GM21447 (cell line): Measurements from ENCODE around the gene LAMB2.

Experiments used
- ATAC-seq: cut with Tn5 transposase; IDR thresholded peaks from one replicate; pipeline ENCODE4 v1.9.1; 2021; ENCODE audit not compliant: unreplicated experiment

LAMB2 gene

DNA sequence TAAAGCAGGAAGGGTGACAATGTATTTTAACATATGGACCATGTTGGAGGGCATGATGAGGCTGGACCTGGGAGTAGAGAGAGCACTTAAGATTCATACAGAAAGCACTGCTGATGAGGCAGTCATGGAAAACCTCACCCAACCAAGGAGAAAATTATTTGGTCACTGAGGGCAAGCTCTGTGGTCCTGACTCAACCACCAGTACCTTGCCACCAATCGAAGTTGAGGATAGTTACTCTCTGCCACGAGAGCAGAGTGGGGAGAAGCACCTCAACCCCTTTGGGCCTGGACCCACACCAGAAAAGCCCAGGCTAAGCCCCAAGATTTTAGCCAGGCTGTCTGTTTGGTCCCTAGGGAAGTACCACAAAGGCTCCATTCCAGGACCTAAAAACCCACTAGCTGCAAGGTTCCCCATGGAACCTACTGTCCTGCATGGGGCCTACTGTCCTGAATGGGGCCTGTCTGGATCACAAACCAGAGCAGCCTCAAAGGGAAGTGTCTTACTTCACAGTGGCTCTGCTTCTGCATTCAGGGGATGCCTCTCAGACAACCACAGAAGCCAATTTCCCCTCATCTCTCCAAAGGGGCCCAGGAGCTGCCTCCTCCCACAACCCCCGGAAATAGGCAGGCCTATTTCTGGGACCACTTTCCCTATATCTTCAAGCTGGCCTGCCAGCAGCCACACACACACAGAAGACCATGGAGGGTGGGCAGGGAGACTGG, 29.1 kb upstream of the LAMB2 start:
- no peak for ATAC-seq

DNA sequence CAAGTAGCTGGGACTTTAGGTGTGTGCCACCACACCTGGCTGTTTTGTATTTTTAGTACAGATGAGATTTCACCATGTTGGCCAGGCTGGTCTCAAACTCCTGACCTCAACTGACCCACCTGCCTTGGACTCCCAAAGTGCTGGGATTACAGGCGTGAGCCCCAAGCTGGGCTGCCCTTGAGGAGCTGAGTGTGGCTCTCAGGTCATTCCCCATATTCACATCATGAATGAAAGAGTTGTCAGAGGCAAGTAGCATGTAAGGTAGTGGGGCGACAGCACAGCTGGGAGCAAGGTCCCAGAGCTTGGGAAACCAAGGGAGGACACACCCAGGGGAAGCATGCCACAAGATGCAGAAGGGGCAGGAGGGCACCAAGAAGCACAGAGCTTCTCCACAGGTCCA, 28.3 kb upstream of the LAMB2 start:
- no peak for ATAC-seq

DNA sequence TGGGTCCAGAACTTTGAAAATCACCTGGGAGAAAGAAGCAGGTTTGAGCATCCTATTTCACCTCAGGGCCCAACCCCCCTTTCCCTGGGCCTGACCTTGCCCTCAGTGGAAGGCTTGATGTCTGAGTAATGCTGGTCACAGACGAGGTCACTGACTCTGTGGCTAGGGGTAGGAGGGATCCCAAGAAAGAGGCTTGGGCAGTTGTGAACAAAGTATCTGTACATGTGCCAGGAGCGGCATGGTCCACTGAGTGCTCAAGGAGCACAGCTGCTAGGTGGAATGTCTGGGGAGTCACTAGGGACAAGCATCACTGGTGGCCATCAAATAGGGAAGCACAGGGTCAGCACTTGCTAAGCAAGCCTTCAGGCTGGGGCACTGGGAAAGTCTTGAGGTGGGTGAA, 25.9 kb upstream of the LAMB2 start:
- ATAC-seq, result no peak

DNA sequence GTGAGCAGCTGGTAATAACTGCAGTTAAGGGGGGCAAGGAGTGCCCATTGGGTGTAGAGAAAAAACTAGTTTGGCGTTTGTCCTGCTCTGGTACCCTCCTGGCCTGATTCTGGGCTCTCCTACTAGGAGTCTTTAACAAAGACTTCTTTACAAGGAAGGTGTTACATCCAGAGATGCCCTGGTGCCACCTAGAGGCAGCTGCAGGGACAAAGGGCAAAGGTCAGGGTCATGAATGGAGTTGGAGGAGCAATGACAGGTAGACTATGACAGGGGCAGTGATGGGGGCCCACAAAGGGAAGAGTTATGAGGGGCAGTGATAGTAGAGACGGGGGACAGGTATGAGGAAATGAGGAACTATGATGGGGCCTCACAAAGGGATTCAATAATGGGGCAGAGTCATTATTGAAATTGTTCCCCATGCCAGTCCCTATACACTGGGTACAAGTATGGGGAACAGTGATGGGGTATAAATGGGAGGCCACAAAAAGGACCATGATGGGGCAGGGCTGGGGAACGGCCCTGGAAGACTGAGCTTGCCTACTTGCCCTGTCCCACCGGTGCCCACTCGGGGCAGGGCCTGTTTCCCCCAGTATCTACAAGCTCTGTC, 25.4 kb upstream of the LAMB2 start:
- no peak for ATAC-seq

DNA sequence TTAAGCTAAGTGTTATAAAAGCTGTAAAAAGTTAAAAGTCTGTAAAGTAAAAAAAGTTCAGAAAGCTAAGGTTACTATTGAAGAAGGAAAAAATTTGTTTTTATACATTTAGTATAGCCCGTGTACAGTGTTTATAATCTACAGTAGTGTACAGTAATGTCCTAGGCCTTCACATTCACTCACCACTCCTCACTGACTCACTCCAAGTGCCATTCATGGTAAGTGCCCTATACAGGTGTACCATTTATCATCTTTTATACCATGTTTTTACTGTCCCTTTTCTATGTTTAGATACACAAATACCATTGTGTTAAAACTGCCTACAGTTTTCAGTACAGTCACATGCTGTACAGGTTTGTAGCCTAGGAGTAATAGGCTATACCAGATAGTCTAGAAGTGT, 24.4 kb upstream of the LAMB2 start:
- ATAC-seq, result no peak

DNA sequence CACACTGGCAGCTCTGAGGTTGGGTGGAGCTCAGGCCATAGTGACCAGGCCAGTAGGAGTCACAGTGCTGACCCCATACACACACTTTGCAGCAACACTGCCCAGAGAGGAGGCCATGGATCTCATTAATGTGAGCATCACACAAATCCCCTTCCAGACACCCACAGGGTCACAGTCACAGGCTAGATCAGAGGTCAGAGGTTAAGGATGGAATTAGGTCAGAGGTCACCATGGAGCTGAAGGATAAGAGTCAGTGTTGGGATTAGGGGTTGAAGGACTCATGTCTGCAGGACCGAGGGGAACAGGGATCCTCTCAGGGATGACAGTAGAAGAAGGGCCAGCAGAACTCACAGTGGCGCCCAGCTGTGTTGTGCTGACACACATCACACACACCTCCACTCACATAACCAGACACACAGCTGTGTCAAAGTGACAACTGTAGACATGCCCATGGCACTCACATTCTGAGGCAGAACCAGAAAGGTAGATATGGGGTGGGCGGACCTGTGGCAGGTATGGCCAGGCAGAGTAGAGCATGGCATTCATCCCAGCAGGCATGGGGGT, 20.6 kb upstream of the LAMB2 start:
- ATAC-seq, result no peak

DNA sequence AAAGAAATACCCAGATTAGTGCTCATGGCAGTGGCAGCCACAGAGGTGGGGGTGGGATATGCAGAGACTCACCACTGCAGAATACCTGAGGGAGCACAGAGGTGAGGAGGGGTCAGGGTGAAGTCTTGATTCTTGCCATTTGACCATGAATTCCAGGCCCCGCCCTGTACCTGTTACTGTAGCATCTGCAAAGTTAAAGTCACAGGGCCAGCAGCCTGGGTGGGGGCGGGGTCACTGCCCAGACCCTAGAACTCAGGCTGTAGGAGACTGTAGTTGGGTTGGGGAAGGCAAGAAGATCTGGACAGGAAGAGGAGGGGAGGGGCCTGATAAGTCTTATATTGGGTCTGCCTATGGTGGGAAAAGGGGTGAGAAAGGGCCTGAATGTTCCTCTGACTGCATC, 18.8 kb upstream of the LAMB2 start:
- no peak for ATAC-seq

DNA sequence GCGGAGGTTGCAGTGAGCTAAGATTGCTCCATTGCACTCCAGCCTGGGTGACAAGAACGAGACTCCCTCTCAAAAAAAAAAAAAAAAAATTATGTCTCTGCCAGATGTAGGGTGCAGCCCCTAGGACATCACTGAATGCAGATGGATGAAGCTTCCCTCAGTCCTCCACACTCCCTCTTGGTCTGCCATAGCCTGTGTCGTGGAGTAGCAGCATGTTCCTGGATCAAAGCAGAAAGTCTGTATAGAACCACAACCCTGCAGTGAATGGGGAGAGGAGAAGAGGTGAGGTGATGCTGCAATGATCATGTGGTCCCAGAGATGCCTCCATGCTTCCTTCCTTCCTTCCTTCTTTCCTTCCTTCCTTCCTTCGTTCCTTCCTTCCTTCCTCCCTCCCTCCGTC, 15.3 kb upstream of the LAMB2 start:
- no peak for ATAC-seq

DNA sequence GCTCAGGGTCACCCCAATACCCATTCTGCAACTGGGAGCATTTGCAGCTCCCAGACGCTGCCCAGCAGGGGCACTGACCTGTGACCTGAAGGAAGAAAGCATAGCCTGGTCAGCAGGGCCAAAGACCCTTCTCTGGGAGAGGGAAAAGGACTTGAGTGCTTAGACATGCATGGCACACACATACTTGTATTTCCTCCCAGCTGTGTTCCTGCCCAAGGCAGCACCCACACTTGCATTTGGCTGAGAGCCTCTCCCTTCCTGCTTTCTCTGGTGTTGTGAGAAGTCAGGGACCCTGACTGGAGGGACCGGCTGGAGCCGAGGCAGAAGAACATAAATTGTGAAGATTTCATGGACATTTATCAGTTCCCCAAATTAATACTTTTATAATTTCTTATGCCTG, 7.2 kb upstream of the LAMB2 start:
- no peak for ATAC-seq

DNA sequence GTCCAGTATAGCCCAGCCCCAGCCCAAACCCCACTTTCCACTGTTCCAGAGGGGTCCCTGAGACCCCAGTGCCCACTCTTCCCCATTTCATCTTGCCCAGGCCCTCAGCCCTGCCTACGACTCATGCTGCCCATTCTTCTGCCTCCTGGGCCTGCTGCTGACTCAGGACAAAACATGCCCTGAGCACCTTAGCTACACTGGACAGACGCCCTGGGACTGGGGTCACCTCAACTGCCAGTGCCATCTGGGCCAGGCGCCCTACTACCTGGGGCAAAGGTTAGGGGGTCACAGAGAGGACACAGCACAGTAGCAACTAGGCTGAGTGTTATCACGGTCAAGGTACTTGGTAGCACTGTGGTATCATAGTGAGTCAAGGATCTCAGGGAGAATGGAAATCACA, 2.6 kb upstream of the LAMB2 start:
- ATAC-seq, result no peak

DNA sequence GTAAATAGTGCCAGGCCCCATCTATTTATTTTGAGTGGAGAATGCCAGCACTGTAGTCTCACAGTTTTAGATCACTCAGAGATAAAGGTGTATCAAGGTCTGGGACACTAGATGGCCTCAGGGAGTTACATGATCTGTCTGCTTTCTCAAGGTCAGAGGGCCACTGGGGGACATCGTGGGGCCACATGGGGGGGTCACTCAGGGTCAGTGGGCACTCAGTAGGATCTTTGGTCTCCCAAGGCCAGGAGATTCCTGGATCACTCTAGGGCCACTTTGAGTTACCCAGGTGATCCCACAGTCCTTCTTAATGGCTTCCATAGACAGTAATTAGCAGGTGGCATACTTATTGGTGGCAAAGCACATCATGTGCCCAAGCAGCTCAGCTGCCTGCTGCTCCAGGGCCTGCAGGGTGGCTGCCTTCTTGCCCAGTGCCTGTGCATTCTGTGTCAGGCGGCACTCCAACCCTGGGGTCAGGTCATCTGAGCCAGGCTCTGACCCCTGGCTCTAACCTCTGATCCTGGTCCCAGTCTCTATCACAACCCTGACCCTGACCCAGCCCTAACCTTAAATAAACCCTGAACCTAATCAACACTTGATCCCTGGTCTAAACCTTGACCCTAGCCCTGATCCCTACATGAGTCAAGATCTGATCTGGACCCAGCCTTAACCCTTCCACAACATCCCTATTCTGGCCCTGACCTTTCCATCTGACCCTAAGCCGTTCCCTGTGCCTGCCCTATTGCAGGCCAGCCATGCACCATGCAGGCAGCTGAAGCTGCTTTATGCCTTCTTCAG, 1.8 kb upstream of the LAMB2 start:
- no peak for ATAC-seq

DNA sequence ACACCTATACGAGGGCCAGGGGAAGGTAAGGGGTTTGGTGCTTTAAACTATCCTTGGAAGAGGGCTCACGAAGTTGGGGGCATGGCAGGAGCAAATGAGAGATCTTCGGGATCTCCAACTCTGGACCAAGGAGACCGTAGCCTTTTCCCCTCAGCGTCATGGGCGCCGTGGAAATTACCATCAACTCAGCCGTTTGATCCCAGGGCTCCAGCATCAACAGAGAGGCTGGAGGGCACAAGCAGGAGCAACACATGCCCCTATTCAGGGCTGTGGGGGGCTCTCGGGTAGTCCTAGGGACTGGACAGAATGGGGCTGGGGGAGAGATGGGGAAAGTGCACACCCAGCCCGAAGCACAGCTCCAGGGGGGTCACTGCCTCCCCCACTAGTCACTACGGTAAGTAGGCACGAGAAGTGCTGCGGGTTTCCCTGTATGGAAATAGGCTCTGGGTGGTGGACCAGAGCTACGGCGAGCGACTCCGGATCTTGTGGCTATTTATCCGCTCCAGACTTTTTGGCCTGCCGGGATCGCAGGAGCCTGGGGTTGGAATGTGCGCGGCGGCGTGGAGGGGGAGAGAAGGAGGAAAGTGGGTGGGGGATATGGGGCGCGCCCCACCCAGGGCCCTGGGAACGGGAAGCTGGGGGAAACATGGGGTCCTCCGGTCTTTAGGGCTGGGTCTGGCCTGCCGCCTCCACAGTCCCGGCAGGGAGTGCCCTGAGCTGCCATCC, 539 bp upstream of the LAMB2 start:
- ATAC-seq, result no peak

DNA sequence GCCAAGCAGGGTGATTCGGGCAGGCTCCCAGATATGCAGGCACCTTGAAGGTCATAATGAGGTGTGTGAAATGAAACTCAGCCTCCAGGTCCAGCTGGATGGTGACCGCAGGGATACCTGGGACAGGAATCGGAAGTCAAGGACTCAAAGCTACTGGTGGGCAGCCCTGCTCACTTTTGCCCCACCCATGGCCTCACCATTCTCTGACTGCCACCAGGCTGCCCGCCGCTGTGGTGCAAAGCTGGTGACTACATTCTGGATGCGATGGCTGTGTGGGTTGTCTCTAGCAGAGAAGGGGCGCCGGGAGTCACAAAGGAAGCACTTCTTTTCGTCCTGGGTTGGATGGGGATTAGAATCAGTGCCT, 795 bp downstream of the LAMB2 start:
- no peak for ATAC-seq

DNA sequence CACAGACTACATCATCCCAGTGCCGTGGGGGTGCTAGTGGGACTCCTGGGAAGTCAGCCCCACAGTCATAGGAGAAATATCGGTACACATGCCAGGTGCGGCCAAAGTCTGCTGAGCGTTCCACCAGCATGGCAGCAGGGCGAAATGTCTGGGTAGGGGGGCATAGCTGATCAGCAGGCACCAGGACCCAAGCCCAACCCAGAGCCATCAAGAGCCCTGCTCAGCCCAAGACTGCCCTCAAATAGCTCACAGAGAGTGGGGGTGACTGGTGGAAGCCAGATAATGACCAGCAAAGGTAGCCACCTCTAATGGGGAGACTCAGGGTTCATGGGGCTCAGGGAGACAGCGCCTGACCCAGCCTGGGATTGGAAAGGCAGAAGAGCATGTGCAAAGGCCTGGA, 1.3 kb downstream of the LAMB2 start:
- no peak for ATAC-seq

DNA sequence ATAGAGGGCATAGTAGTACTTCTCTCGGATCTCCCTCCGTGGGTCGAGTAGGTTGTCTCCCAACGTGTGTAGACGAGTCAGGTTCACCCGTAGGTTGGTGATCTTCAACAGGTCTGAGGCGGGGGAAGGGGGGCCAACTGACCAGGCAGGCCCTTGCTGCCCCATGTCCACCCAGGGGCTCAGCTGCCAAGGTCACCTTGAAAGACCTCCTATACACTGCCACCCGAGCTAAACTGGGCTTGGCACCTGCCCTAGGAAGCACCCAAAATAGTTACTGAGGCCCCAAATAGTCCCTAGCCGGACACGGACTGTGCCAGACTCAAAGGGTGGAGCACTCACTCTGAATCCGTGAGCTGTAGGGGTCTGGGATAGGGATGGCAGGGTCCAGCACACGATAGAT, 1.8 kb downstream of the LAMB2 start:
- ATAC-seq, result no peak

DNA sequence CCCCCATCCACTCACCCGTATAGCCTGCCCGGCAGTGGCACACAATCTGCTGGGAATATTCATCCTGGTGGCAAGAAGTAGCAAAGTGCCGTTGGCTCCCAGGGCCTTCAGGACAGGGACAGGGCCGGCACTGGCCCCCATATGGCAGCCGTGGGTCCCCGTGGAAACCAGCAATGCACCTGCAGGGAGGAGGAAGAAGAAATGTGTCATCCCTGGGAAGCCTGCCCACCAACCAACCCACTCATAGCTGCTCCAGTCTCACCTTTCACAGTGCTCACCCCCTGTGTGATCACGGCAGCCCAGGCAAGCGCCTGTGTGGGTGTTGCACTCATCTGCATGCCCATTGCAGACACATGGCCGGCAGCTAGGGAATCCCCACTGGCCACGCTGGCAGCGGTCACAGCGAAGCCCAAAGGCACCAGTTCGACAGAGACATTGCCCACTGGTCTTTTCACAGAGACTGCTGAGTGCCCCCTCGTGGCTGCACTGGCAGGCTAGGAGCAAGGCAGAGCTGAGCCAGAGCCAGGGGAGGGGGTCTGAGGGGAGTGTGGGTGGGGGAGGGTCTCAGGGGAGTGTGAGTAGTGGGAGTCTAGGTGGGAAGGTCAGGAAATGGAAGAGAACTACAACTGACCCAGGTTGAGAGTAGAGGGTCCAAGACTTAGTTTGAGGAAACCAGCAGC, 7.7 kb downstream of the LAMB2 start:
- no peak for ATAC-seq

DNA sequence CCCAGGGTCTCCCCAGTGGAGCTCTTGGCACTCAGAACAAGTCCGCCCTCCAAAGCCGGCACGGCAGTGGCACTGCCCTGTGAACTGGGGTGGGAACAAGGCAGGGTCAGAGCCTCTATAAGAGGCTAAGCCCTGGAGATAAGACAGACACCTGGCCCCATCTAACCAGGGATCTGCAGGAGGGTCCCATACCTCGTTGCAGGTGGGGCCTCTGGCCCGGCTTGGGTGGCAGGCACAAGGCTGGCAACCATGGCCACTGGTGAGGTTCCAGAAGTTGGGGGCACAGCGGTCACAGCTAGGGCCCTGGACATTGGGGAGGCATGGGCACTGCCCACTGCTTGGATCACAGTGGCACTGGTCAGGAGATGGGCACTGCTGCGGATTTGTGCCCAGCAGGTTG, 8.6 kb downstream of the LAMB2 start:
- no peak for ATAC-seq

DNA sequence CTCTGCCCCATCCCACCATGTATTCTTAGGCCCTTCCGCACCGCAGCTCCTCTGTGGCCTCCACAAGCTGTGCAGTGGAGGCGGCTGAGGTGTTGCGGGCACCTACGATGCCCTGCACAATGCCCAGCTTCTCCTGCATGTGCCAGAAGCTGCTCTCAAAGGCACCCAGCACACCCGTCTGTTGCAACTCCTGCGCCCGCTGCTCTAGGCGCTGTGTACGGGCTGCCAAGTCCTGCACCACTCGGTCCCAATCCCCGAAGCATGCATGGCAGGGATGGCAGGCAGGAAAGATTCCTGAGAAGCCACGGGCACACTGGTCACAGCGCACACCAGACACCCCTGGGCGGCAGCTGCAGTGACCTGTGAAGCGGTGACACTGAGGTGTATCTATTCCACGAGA, 9.2 kb downstream of the LAMB2 start:
- no peak for ATAC-seq

DNA sequence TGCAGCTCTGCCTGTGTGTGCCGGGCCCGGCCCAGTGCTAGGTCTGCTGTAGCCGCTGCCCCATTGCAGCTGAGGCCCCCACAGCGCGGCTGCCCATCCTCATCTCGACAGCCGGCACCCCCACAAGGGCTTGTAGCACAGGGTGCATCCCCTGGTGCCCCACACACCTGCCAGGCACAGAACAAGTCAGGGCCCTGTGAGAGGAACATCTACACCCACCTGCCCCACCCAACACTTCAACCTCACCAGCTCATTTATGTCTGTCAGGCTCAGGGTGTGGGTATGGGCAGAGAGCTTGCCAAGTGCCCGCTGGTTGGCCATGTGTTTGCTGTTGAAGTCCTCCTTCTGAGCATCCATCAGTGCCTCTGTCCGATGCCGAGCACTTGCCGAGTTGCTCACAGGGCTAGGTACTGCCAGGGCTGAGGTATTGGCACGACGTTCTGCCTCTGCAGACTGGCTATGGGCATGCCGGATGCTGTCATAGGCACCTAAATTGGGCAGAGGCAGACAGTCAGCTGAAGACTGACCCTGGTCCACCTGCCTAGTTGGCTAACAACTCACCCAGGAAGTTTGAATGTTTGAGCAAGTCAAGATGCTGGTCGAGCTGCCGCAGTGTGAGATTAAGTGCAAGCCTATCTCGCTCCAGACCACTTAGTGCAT, 9.8 kb downstream of the LAMB2 start:
- no peak for ATAC-seq

DNA sequence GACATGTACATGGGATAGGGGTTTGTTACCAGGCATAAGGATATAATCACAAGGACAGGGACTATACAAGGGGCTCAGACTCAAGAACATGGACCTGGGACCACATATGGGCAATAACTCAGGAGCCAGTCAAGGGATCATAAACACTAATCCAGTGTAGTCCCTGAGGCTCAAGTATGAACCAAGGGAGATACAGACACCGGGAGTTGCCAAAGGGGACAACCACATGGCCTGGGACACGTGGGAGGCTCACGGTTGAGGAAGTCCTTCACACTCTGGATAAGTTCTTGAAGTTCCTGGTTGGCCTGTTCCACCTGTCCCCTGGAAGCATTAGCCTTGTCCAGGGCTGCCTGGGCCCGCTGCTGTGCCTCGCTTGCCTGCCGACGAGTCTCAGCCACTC, 10.4 kb downstream of the LAMB2 start:
- no peak for ATAC-seq
